ENCODE data around the gene ADARB2.

The ADARB2 gene

DNA sequence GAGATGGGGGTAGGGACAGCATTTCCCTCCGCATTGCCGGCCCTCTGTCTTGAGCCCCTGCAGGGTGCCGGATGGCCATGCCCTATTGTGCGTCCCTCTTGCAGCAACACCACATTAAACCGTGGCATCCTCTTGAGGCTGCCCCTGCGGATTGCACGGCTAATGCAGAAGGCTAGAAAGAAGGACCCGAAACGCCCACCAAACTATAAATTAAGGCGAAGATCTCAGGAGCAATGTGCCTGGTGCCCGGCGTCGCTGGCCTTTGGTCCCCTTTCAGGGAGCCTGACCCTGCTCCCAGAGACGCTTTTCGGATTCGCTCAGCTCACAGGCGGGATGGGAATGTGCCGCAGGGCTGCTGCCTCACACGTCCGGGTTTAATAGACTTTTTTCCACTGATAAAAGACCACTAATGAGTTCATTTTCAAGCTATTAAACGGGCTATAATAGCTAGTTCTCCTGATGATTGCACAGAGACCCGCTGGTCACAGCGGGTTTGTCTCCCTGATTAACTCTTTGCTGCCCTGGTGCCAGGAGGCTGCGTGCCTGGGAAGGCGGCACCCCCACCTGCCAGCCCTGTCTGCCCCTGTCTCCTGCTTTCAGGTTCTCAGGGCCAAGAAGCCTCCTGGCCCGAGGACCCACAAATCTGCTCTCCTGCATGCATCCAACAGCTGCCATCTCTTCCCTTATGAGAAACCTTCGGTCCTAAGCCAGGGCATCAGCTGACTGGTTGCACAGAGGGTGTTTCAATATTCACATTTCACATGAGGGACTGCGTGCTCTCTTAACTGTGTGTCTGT, 128.3 kb downstream of the ADARB2 start:
- no peak for DNase-seq

DNA sequence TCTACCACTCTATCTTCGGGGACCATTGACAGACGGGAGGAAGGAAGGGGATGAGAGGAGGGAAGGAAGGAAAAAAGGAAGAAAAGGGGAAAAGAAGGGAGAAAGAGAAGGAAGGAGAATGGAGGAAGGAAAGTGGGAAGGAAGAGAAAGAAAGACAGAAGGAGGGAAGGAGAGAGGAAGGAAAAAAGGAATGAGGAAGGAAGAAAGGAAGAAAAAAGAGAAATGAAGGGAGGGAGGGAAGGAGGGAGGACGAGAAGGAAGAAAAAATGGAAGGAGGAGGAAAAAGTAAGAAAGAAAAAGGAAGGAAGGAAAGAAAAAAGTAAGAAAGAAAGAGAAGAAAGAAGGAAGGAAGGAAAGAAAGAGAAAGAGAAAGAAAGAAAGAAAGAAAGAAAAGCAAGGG, 128.9 kb downstream of the ADARB2 start:
- DNase-seq, result no peak

DNA sequence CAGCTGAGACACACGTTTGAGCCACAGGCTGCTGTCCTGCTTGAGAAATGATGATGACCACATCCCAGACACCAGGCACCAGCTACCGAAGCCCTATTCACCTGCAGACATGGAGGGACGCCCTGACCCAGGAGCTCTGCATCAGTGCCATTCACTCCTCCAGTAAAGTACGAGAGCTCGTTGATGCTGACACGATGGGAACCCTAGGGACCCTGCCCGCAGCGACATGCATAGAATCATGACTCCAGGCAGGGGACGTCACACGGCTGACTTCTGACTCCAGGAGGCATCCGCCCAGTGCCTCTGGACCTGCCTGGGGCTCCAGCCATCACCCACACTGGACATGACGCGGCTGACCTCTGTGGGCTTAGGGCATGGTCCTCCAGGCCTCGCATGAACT, 129.9 kb downstream of the ADARB2 start:
- DNase-seq, result no peak

DNA sequence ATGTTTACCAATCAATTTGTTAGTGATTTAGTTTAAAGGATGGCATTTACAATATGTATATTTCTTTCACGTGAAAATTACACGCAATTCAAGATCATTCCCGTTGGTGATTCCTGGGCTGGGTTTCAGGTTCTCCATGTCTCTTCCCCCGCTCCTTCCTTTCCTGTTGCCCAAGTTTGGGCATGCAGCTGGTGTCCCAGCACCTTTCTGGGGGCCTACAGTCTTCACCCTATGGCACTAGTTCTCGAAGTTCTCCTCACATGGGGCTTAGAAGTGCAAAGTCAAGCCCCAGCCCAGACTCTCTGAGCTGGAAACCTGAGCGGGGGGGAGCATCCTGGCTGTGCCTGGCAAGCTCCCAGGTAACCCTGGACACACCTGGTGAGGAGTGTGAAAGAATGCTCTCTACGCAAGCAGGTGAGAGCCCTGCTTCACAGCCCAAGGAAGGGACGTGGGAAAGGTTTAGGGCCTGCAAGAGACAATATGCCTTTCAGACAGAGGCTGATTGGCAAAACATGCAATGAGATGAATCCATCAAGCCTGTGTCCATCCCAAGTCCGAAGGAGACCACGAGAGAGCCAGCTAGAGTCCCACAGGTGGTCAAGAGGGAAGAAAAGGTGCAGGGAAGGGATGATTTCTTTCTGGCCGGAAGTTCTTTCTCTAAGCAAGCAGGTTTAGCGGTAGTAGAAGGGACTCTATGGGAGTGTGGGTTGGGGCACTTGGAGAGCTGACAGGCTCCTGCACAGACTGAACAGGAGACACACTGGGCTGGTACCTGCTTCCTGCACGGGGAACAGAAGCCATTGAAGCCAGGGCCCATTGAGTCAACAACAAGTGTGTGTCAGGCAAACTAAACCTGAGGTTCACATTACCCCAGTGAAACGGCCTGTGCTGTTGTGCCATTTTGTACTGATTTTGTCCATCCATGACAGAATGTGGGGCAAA, 131.1 kb downstream of the ADARB2 start:
- DNase-seq, result no peak

DNA sequence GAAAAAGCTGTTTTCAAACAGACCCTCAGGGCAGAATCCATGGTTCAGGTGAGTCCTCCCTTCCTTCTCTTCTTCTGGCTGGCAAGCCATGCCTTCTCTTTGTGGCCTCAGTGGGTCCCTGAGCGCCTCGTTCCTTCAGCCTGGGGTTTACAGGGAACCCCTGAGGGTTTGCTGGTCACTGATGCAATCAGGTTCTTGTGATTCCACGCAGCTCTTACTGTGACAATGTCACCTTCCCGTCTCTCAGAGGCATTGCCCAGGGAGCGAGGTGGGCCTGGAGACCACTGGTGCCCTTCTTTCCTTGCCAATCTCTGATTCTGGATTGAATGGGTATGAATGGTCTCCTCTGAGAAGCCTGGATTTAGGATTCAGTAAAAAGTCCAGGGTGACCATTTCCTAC, 132.2 kb downstream of the ADARB2 start:
- DNase-seq, result no peak

DNA sequence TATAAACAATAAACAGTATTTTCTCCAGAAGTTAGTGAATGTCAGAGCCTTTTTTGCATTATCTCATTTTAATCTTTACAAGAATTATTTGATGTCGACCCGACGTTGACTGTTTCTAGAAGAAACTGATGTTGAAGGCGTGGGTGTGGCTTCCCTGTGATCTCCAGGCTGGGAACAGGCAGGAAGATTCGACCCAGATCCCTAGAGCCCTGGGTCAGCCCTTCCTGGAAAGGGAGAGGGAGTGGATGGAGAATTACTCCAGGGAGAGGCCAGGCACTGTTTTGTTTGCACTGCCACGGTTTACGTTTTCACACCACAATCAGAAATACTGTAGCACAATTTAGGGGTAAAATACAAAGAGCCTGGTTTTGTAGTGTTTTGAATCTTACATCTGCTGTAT, 133.1 kb downstream of the ADARB2 start:
- no peak for DNase-seq

DNA sequence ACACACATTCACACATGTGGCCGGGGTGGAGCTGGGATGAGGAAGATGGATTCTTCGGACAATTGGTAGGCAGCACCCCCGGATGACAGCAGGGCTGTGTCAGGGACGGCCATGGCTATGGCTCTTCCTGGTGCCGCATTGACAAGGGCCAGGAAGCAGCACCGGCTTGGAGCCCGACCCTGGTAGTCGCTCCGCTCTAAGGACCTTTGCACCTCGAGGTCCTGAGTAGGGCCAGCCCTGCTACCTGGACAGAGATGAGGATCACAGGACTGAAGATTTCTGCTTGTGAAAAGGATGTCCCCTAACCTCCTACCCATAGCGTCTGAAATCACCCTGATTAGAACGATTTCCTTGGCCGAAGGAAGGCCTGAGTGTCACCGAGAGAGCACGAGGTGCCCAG, 134.1 kb downstream of the ADARB2 start:
- no peak for DNase-seq

DNA sequence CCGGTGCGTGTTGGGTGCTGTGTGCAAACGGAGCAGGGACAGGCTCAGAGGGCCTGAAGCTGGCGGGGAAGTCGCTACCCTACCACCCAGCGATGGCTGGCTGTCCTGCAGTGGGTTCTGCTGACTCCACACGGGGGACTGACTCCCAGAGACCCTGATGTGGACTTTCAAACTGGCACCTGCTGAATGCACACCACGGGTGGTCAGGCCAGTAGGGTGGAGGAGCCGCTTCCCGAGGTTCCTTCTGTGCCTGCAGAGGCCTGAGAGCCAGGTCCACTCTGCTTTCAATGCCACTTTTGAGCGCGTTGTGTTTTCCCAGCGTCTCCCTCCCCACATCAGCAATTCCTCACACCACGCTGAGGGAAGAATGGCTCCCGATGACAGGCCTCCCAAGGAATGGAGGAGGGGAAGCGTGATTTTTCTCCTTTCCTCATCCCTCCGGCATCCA, 135.3 kb downstream of the ADARB2 start:
- DNase-seq, result no peak

DNA sequence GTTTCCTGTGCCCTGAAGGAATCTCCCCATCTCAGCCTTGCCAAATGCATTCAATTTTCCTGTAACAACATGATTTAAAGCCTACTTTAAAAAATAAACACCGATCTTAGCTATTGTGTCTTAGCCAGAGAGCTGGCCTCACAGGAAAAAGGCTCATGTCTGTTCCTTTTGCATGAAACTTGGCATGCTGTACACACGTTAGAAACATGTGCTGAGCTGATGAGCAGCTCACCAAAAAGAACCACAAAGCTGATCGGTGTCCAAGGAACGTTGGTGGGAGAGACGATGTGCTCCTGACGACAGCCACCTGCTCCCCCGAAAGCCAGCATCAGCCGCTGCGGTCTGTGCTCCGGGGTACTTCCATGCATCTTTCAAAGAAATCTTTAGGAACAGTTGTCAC, 135.9 kb downstream of the ADARB2 start:
- DNase-seq, result no peak

DNA sequence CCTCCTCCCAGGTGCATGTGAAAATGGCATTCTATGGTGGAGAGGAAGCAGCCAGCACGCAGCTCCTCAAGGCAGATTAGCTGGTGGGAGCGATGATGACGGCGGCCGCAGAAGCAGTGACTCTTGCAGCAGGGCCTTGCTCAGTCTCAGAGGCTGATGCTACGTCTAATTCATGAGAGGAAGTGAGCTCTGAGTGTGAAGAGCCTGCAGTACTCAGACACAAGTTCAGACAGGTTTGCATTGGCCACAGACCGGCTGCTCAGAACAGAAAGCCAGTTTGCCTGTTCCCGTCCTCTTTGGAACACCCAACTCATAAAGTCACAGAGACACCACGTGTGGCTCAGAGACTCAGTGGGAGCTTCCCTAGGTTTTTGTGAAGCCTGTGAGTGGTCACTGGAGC, 136.5 kb downstream of the ADARB2 start:
- DNase-seq, result no peak

DNA sequence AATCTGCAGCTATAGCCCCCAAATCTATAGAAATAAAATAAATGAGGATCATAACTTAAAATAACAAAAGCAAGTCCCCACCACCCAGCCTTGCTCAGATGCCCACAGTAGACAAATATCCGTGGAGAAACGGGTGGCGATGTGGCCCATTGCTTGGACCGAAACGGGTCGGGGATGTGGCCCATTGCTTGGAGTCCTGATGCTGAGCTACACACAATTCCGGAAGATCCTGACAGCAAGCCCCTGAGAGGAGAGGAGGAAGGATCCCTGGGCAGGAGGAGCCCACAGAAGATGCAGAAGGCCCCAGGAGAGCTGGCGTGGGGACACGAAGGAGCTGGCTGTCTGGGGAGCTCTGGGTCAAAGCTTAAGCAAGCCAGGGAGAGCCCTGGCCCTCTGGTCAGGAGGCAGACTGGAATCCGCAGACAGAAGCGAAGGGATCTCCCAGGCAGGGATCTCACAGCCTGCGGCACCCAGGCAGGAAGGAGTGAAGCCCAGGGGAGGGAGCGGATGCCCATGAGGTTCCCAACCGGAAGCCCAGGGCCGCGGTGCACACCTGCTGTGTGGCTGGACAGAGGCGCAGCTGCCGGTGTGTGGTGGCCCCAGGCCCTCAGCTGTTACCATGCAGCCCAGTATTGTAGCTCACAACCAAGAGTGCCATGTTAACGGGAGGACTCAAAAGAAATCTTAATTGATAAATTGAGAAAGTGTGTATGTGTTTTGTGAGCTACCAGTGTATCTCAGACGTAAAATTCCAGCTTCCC, 138.8 kb downstream of the ADARB2 start:
- DNase-seq, result no peak

DNA sequence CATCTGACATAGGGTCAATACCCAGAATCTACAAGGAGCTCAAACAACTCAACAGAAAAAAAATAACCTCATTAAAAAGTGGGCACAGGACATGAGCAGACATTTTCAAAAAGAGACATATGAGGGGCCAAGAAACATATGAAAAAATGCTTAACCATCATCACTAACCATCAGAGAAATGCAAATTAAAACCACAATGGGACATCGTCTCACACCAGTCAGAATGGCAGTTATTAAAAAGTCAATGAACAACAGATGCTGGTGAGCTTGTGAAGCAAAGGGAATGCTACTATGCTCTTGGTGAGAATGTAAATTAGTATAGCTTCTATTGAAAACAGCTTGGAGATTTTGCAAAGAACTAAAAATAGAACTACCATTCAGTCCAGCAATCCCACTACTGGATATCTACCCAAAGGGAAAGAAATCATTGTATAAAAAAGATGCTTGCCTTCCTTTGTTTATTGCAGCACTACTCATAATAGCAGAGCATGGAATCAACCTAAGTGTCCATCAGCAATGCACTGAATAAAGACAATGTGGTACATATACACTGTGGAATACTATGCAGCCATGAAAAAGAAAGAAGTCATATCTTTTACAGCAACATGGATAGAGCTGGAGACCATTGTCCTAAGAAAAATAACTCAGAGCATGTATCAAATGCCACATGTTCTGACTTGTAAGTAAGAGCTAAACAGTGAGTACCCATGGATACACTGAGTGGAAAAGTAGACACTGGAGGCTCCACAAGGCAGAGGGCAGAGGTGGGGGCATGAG, 139.8 kb downstream of the ADARB2 start:
- DNase-seq, result no peak

DNA sequence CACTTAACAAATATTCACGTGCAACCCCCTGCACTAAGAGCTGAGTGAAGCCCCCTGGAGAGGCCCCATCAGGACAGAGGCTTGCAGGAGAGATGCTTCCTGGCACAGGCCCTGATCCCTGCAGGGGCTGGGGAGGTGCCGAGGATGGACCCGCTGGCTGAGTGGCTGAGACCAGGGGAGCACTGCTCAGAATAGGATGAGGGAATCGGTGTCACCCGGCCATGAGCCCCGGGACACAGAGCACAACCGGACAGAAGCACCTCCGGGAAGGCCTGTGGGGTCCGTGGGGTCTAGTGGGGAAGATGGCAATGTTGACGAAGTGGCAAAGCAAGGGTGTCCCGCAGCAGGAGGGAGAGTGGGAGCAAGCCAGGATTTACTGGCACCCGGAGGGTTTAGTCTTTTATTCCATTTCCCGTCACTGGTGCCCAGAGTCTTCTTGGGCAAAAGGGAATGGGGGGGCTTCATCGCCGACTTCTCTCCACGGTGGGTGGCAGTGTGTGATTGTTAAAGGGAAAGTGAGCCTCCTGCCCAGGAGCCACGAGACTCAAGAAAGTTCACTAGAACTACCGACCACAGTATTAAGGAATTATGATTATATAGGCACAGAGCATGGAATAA, 140.7 kb downstream of the ADARB2 start:
- no peak for DNase-seq

DNA sequence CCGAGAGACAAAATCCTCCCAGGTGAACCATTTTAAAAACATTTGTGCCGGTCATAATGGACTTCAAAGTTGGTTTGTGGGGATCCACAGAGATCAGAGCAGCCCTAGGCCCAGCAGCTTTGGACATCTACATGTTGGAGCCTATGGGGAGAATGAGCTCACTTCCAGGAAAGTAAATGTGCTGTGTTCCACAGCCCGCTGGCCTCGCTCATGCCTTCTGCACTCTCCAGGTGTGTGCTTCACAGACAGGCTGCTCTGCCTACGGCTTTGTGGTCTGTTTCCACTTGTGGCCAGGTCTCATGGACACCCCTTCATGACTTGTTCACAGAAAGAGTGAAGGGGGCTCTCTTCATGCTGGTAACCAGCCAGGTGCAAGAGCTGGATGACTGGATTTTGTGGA, 141.6 kb downstream of the ADARB2 start:
- no peak for DNase-seq

DNA sequence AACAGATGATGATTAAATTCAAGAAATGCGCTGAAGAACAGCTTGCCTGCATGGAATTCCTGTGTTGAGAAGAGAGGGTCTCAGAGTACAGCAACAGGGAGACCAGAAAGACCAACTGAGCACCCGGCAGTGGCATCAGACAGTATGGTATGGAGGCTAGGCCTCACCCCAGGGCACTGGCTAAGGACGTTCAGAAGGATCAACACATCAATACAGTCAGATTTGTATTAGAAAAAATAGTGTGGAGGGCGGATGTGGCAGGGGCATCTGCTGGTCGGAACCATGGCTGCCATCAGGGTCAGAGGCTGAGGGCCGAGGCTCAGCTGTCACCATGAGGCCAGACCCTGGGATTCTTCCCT, 142.1 kb downstream of the ADARB2 start:
- DNase-seq, result no peak

DNA sequence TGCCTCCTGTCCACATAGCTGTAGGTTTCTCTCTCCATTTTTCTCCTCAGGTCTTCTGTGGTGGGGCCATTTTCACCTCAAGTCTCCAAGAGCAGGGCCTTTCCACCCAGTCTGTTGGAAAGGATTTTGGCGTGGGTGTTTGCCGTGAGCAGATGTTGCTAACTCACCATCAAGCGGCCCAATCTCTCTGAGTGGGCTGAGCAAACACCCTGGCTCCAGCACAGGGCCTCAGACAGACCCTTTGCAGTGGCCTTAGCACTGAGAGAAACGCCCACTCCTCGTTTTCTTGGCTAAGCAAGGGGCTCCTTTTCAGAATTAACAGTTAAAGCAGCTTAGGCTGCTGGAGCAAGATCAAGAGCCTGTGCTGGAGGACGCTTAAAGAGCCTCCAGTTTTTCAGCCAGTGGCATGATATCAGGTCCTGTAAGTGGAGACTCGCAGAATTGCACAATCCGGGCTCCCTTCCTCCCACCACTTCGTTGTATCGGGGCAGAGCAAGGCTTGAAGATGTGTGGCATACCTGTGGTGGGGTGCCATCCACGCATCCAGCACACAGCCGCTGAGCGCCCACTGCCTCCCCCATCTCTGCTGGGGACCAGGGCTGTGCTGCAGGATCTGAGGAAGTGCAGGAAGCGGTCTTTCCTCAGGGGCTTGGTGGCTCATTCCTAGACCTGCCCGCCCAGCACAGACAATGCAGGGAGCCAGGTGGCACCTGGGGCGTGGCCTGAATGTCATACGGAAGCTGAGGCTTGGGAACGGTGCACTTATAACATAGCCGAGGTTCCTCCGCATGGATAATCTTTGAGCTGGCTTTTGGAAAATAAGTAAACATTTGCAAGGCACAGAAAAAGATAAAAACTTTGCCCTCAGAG, 142.7 kb downstream of the ADARB2 start:
- no peak for DNase-seq

DNA sequence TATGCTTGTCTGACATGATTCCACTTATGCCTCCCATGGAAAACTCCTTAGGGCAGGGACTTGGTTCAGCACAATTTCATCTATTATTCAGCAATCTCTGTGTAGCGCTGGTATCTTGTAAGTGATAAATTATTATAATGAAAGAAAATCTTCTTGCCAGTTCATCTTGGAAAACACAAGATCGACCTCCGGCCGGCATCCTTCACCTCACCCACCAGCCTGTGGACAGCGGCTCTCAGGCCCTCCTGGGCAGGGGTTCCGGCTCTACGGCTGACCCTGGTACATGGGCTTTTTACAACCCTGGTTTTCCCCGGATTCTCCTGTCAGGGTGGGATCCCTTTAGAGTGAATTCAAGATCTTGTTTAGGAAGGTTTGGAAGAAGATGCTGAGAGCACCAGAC, 145.6 kb downstream of the ADARB2 start:
- no peak for DNase-seq

DNA sequence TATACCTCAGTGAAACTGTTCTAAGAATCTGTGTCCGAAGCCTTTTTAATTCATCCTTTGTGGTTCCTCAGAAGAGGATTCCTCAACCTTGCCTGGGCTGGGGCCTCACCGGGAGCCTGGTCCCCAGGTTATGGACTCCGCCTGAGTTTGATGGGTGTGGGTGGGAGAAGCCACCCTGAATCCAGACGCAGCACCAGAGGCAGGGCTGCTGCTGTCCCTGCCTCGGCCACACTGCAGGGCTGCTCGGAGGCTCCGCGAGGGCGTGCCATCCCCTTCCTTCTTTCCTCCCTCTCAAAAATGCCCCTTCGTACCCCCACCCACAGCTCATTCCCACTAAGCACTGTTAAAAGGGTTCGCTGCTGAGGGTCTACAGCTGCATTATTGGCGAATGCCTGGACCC, 146.3 kb downstream of the ADARB2 start:
- DNase-seq, result no peak

DNA sequence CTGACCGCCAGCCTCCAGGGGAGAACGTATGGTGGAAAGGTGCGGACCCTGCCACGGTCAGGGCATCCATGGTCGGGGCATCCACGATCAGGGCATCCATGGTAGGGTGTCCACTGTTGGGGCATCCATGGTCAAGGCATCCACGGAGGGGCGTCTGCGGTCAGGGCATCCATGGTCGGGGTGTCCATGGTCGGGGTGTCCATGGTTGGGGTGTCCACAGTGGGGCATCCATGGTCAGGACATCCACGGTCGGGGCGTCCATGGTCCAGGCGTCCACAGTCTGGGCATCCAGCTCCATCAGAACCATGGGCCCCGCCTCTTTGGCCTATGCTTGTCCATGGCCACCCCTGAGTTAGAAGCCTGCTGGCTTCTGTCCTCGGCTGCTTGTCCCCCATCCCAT, 148.1 kb downstream of the ADARB2 start:
- DNase-seq, result no peak

DNA sequence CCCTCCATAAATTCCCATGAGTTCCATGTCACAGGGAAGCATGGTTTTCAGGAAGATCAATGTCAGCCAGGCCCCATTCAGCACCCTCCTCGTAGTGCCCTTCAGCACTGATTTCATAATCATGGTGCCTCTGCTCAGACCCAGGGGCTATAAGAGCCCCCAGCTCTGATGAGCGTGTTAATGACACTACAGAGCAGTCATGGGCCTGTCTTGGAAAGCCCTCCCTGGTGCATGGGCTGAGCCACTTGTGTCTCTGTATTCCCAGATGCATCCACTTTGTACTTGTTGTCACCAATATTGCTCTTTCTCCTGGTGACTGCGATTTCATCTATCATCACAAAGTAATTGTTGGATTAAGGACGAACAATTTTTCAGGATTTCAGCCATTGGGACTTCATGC, 154.6 kb downstream of the ADARB2 start:
- no peak for DNase-seq

DNA sequence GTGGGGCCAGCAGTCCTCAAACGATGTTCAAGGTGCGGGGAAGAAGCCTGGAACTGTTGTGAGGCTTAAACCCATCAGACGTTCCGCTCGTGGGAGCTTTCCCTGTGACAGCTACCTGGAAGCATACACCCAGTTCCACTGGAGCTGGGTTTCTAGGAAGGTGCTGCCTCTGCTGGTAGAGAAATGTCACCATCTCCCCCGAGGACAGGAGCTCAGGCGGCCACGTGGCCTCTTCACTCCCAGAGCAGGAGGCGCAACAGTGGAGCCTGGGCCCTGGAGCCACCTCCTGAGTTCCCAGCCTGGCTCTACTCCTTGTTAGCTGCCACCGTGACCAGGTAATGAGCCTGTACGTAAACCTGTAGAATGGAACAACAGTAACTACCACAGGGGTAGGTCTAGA, 156.1 kb downstream of the ADARB2 start:
- no peak for DNase-seq

Data from DMS 273 treated with DMSO at 0.1 percent for 48 hours (cell line).